Measurements from ENCODE around the gene PDE4D.
"Not testable (repeated sequence)": the region's sequence is repeated elsewhere in the genome, so short reads cannot be mapped to it uniquely, and the experiment has no call there.

Gene PDE4D

DNA sequence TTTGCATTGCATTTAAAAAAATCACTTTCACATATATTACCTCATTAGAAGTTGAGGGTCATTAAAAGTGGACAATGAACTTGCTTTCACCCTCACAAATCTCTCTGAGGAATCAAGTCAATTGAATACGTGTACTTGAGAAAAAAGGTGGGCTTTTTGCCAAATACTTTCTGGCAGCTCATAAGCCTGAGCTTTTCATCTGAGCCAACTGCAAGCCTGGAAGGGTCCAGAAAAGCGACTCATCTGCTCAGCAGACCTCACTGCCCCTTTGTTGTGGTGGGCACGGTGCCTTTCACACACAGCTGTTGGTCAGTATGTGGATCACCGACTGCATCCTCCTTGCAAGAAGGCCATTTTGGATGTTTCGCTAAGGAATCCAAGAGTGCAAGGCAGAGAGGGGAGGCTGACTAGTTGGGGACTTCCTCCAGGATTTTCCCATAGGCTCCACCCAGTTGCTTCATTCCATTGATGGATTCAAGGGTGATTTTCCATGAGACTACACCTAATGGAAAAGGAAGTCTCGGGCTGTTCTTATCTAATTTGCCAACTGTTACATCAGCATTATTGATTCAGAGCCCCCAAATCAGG lies 564.7 kb downstream of the PDE4D start:
- DNase-seq (ENCODE audit: low read depth): no peak

DNA sequence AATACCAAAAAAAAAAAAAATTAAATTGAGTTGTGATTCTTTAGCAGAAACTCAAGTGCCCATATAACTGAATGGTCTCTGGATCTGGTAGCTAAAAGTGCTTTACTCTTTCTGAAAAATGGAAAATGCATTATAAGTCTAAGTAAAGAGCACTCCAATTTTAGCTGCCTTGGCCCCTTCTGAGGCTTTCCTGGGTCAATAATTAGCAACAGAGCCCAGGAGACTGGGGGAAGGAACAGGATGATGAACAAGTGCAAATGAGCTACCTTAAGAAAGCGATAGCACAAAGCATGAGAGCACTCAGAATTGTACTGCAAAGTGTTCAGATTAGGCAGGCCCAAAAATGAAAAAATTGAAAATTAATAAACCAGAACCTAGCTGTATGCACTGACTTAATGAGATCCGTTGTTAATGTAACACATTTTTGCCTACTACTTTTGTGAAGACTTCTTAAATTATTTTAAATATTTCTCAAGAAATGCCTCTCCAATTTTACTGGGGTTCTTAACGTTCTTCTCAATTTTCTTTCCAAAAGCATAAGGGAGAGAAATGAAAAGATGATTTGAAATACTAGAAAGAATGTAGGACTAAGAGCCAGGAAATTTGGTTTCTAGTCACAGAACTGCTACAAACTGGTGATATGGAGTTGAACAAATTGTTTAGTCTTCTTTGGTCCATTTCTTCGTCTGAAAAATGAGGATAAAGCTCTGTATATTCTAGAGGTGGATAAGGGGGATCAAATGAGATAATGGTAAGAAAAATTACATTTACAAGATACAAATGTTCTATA lies 566.1 kb downstream of the PDE4D start:
- DNase-seq (ENCODE audit: low read depth): no peak

DNA sequence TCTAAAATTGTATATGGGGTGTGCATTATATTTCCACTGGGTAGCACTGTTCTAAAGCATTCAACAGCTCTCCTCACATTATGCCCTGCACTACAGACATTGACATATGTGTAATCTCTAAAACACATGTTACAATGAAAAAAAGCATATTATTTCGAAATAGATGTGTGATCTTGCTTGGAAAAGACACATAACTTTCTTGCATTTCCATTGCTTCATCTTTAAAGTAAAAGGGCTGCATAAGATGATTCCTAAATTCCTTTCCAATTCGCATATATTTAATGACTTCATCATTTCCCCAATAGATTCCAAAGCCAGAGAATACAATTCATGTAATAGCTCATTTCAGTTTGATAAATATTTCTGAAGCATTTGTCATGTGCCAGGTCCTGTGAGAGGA lies 566.9 kb downstream of the PDE4D start:
- DNase-seq (ENCODE audit: low read depth): no peak

DNA sequence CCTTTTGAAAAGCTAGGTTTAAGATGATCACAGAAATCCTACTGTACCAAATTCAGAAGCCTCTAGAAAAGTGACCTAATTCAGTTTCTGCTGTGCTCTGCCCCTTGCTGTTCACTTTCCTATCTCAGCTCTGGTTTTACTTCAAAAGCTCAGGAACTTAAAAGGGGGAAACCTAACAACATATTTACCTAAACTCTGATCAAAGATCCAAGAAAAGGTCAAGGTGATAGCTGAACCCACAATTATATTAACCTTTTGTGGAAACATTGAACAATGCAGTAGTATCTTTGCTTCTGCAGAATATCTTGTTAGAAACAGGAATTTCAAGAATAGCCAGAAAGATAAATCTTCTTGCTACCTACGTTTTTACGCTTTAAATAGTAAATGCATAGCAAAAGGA lies 568.5 kb downstream of the PDE4D start:
- DNase-seq (ENCODE audit: low read depth): no peak

DNA sequence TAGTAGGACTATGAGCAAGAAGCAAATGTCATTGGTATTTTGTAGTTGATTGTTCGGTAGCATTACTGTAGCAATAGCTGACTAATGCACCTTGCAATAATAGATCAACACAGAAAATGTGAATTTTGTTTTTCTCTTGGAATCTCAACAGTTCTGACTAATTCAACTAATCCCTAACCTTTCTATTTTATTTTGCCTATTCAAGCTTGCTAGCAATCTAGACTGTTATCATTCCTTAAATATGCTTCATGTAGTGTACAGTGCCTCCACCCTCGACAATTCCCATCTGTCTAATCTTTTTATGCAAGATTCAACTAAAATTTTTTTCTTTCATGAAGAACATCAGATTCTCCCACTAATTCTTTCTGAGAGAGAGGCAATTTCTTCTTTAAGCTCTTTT lies 570.6 kb downstream of the PDE4D start:
- no peak for DNase-seq (ENCODE audit: low read depth)

DNA sequence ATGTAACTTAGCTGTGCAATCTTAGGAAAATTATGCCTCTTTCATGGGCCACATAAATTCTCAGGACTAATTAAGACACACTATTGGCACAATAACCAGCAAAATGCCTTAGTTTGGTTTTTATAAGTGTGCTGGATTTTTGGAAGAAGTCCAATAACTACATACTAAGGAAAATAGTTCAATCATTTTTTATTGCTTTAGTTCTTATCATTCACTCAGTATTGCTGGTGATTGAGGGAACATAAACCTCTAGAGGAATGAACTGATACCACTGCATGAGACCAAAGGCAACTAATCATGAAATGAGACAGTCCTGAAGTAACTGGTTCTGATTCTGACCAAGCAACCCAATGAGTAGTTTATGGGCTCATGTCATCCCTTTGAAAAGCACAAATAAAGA lies 571.5 kb downstream of the PDE4D start:
- DNase-seq (ENCODE audit: low read depth): no peak

DNA sequence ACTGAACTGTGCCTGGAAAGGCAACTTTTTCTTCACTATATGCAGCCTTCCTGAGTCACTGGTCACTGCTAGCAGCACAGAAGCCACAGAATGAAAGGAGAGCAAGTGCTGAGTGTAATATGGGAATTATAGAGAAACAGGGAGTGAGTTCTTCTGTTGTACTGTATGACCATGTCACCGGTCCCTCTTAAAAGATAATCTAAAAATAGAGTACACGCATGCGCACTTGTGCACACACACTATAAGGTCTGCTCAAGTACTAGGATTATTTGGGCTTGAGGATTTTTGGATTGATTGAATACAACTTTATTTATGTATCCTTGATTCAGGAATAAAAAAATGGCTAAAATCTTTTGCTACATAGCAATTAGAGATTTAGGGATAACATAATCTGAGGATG lies 571.9 kb downstream of the PDE4D start:
- no peak for DNase-seq (ENCODE audit: low read depth)

DNA sequence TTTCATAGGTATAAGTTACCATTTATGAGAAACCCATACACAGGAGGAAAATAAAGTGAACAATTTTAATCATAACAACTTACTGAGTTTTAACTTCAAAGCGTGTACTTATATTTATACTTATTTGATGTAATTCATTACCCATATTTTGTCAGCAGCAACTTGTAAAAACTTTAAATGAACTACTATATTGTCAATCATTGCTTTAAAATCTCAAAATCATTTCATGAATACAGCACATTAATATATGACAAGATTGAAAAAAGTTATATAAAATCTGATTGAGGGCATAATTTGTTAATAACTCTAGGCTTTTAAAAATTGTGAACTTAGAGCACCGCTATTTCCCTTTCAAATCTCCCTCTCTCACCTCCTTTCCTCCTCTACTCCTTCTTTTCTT lies 573.1 kb downstream of the PDE4D start:
- no peak for DNase-seq (ENCODE audit: low read depth)

DNA sequence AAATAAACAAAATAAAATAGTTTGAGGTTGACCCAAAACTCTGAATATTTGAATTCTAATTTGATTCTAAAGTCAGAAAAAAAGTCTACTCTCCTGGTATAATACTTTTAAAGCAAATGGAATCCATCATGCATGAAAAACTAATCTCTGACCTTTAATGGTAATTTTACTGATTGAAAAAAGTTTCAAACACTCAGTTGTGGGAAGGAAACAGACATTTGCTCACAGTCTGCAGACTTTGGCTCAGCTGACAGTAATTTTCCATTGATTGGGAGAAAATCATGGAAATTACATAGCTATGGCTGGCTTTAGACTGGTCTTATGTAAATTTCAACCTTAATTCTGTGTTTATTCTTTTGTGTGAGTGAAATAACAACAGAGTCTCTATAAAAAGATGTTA lies 574.3 kb downstream of the PDE4D start:
- no peak for DNase-seq (ENCODE audit: low read depth)

DNA sequence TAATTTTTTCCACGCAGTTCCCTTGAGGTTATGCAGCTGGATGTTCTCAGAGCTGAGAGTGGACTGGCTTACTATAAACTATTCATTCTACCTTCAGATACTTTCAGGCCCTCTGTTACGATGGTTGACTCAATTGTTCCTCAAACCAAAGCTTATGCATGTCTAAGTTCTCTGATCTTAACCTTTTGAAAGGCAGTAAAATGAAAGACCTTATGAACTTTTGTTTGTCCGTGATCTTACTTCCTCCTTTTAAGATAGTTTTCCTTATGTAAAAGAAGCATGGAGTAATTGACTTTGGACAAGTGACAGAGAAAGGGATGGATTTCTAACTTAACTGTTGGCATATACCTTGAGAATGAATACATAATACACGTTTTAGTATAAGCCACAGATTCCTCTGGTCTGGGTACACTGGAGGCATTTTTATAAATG lies 575.7 kb downstream of the PDE4D start:
- DNase-seq (ENCODE audit: low read depth): no peak

DNA sequence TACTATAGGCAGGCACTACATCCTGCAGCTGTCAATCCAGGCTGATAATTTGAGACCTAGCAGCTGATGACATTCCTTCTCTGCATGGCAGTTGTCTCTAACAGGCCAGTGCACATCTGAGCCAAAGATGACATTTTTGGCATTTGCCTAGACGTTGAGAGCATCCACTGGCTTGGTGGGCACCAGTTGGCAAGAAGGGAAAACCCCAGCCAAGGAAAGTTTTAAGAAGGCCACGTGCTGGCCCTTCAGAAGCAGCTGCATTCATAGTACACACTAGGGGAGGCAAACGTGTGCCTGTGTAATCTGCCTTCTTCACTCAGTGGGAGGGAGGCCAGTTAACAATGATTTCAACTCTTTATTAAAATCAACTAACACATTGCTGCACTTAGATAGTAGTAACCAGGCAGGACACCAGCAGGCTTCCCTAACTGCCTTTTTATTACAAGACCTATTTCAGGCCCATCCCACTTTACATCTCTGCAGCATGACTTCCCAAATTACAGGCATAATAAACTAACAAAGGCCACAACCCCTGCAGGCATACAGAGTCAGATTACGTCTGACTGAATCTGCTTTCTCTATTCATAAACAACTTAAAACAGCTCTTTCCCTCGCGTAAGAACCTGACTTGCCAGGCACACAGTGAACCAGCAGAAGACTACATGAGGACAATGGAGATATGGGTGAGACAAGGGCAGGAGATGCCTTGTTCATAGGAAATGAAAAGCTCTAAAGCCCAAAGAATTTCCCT lies 576.3 kb downstream of the PDE4D start:
- DNase-seq (ENCODE audit: low read depth): no peak

DNA sequence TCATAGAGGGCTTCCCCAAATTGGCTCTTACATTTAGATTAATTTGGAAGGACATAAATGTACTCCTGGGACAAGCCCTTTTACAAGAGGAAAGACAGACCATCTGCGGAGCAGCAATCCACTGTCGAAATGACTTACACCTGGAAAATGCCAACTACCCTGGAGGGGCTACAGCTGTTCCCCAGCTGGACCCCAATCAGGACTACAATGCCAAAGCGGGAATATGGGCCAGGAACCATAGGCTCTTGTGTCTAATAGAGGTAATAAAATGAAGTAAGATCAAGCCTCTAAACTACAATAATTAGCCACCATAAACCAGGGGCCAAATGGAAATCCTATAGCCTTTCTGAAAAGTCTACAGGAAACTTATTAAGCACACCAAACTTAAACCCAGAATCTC lies 581.3 kb downstream of the PDE4D start:
- DNase-seq (ENCODE audit: low read depth): no peak

DNA sequence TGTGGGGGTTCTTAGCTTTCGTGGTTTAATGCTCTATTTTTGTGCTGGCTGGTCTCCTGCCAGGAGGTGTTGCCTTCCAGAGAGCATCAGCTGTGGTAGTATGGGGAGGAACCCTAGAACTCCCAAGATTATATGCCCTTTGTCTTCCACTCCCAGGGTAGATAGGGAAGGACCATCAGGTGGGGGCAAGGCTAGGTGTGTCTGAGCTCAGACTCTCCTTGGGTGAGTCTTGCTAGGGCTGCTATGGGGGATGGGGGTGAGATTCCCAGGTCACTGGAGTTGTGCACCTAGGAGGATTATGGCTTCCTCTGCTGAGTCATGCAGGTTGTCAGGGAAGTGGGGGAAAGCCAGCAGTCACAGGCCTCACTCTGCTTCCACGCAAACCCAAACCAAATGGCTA lies 584.8 kb downstream of the PDE4D start:
- not testable (repeated sequence) for DNase-seq (ENCODE audit: low read depth)

DNA sequence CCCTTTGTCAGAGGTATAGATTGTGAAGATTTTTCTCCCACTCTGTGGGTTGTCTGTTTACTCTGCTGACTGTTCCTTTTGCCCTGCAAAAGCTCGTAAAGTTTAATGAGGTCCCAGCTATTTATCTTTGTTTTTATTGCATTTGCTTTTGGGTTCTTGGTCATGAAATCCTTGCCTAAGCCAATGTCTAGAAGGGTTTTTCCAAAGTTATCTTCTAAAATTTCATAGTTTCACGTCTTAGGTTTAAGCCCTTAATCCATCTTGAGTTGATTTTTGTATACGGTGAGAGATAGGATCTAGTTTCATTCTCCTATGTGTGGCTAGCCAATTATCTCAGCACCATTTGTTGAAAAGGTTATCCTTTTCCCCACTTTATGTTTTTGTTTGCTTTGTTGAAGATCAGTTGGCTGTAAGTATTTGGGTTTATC lies 590.2 kb downstream of the PDE4D start:
- not testable (repeated sequence) for DNase-seq (ENCODE audit: low read depth)

DNA sequence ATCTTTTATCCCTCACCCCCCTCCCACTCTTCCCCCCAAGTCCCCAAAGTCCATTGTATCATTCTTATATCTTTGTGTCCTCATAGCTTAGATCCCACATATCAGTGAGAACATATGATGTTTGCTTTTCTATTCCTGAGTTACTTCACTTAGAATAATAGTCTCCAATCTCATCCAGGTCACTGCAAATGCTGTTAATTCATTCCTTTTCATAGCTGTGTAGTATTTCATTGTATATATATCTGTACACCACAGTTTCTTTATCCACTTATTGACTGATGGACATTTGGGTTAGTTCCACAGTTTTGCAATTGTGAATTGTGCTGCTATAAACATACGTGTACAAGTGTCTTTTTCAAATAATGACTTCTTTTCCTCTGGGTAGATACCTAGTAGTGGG lies 591.0 kb downstream of the PDE4D start:
- DNase-seq (ENCODE audit: low read depth): not testable (repeated sequence)

DNA sequence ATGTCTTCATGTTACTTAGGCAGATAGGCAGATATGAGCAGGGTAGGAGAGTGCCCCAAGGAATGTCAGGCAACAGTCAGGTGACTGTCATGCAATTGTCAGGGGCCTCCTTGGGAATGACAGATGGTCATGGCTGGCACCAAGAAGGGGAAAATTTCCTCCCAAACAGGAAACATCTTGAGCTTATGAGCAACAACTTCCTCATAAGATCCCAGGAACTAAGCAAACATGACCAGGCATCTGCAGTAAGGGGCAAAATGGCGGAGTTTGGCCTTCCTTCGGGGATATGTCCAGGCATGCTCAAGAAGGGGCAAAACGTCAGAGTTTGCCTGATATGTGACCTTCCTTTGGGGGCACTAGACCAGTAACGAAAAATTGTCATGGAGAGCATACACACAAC lies 591.8 kb downstream of the PDE4D start:
- DNase-seq (ENCODE audit: low read depth): no peak

DNA sequence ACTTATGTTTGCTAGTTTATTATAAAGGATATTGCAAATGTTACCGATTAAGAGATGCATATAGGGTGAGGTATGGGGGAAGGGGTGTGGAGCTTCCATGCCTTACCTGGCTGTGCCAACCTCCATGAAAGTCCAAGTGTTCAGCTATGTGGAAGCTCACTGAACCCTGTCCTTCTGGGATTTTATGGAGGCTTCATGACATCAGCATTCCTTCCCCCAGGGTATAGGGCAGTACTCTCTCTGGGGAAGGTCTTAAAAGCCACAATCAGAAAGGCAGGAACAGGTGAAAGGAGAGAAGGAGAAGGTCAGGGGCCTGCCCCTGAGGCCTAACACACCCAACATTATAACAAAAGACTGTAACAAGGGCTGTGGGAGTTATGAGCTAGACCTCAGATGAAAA lies 592.6 kb downstream of the PDE4D start:
- no peak for DNase-seq (ENCODE audit: low read depth)

DNA sequence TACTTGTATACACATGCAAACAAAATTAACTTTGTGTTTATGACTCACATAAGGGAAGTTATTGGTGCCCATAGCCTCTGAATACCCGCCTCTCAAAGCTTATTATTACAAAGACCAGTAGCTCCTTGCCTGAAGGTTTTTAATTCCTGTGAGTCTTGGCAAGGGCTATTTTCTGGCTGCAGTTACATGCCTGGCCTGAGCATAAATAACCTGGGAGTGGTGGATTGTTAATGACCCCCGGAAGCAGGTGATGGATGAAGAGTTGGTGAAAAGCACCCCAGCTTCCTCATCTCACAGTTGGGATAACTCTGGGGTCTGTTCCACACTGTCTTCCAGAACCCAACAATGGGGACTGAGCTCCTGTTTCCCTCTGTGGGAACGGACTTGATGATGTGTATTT lies 594.5 kb downstream of the PDE4D start:
- DNase-seq (ENCODE audit: low read depth): no peak

DNA sequence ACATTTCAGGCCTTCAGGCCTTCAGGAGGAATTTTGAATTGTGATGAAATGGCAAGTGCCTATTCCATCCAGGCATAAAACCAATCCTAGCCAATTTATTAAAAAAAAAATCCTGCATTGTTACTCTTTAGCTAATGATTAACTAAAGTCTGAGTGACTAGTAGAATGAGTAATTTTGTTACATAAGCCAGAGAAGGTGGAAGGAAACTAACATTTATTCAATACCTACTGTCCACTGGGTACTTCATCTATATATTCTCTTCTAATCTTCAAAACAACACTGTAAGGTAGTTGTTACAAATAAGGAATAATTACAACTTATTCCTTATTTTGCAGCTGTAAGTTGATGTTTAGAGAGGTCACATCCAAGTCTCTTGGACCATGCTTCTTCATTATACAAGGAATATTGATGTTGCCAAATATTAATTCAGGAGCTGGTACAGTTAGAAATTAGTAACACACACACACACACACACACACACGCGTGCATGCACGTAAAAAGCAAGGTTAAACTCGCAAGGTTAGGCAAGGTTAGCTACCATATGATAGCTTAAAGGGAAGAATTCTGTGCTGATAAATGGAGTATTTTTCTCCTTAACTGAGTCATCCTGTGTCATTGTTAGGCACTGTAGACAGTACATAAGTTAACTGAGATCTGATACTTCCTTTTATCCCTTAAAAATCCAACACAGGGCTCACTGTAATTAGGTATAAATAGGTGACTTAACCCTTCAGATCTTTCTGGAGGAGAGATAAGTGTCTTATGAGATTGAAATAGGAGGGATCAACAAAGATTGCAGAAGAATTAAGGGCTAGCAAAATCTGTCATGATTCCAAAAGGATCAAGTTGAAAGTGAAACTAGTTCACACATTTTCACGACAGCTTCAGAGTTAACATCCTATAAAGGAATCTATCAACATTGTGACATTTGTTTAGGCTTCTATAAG lies 596.9 kb downstream of the PDE4D start:
- DNase-seq (ENCODE audit: low read depth): no peak

DNA sequence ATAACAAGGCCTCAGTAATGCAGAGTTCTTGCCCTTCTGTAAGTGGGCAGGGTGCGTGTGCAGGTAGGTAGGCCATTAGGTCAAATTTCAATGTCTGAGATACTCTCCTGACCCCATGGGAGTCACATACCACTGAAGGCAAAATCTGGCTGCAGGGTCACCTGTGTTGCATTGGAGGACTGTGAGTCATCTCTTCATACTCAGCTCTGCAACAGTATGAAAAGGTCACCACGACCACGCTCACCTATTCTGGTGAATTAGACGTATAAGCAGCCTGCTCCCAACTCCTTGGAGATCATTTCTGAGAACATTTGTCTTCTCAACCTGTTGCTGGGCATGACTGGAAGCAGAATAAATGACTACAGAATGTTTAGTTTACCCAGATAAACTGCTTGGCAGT lies 599.8 kb downstream of the PDE4D start:
- DNase-seq (ENCODE audit: low read depth): no peak

DNA sequence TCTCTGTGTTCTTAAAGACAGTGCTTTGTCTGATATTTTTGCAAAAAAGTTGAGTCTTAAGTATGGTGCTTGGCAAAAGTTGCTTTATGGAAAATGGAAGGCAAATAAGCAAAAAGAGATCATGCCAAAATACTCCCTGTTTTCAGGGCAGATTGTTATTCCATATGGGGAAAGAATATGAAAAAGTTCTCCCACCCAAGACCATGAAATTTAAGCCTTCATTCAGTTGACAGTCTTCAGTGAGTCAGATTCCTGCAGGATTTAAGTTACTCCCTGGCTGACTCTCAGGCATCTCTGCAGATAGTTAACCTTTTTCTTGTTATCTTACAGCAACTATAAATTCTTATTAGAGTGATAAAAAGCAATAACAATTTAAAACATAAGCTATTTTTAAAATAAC lies 601.6 kb downstream of the PDE4D start:
- DNase-seq (ENCODE audit: low read depth): no peak

DNA sequence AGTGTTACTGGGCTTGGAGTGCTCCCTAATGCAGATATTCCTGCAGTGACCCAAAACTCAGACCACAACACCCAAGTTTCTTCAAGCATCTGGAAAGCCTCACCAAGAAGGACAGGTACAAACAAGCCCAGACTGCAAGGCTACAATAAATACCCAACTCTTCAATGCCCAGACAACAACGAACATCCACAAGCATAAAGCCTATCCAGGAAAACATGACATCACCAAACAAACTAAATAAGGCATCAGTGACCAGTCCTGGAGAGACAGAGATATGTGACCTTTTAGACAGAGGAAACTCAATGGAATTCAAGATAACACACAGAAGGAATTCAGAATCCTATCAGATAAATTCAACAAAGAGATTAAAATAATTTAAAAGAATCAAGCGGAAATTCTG lies 605.6 kb downstream of the PDE4D start:
- no peak for DNase-seq (ENCODE audit: low read depth)

Measured in stimulated activated CD8-positive, alpha-beta memory T cell treated with anti-CD3 and anti-CD28 coated beads, Interleukin-12 subunit alpha, Interleukin-12 subunit beta, amount 100 ng/mL, for 4 hours (primary cell).